ENCODE results near the gene BCL2A1.
A peak's percentile ranks its signal among the peaks of the same experiment; 100 is the strongest.
"Not testable (repeated sequence)": the region's sequence is repeated elsewhere in the genome, so short reads cannot be mapped to it uniquely, and the experiment has no call there.

The BCL2A1 gene

GRCh38 chr15:79919749-79920511, 51.1 kb downstream of the BCL2A1 start:
- no peak for DNase-seq

GRCh38 chr15:79919090-79919748, 51.8 kb downstream of the BCL2A1 start:
- DNase-seq, result no peak

GRCh38 chr15:79918278-79918677, 52.7 kb downstream of the BCL2A1 start:
- DNase-seq, result no peak

GRCh38 chr15:79916502-79917132, 54.4 kb downstream of the BCL2A1 start:
- DNase-seq, result peak; percentile 22

- DNase-seq, result not testable (repeated sequence)
Measured at GRCh38 chr15:79915776-79916501, 55.1 kb downstream of the BCL2A1 start.

- DNase-seq, result no peak
Measured at GRCh38 chr15:79914728-79915127, 56.3 kb downstream of the BCL2A1 start.

Data from NCI-H69 (cell line).